HCT116 (cell line): ENCODE data around the gene VAV2. TPM values are rescaled to one million over a fixed set of nuclear protein-coding genes. Genes with fewer than 3 reads are reported as not detected.

Experiments used
- ATAC-seq: fragments of 200-7000 bp; cut with Tn5 transposase; 2 replicates; pipeline ENCODE4 v1.9.1; 2020; ENCODE audit warnings: mild to moderate bottlenecking, moderate library complexity
- BruUV-seq: library from RNA; stranded (reverse); fragments of 400-500 nt; replicated peaks from 2 replicates; lab custom pipeline; 2021; lab: Mats Ljungman, UMichigan
- CTCF ChIA-PET: fragments of 300-600 bp; sonication (Branson Sonifier 250); formaldehyde crosslinking; loops from one replicate; lab custom pipeline; 2021; ENCODE audit warnings: antibody characterized with exemption; lab: Charles Lee
- POLR2A ChIA-PET: fragments of 300-600, 350-600 bp; sonication (Branson Sonifier 250); formaldehyde crosslinking; loops from one replicate; lab custom pipeline; 2021; ENCODE audit warnings: antibody characterized with exemption; lab: Charles Lee
- RAD21 ChIA-PET, 2 experiments: fragments of 300-600 bp; sonication (Branson Sonifier 250); formaldehyde crosslinking; loops; one replicate each; lab custom pipeline; 2023; ENCODE audit warnings: low total read pairs in 2 of 2; ENCODE audit not compliant: uncharacterized antibody in 2 of 2, unreplicated experiment in 2 of 2, low non-redundant PET in 1 of 2; lab: Charles Lee
- DNase-seq: peaks from one replicate; pipeline ENCODE4 v3.0.0-alpha.2; 2010; ENCODE audit warnings: low read depth, low spot score
- H2AFZ ChIP-seq: fragments of 200-600 bp; shearing (Covaris generic), sonication (generic); 2 replicates; pipeline ENCODE4 v1.6.1; 2017; ENCODE audit warnings: low read depth, mixed run types, mixed read lengths, antibody characterized with exemption, low read length; ENCODE audit not compliant: poor library complexity, severe bottlenecking
- H3K27ac ChIP-seq: 2 replicates; pipeline ENCODE4 v1.5.1; 2012; ENCODE audit warnings: low read depth, low read length
- H3K27me3 ChIP-seq: fragments of 200-600 bp; sonication (generic); 2 replicates; pipeline ENCODE4 v1.6.1; 2016; ENCODE audit warnings: mixed run types, low read length, mixed read lengths; ENCODE audit not compliant: insufficient read depth
- H3K36me3 ChIP-seq, 2 experiments: fragments of 200-500 bp in 1 of 2; fragments of 200-600 bp in 1 of 2; sonication (Bioruptor generic) in 1 of 2; sonication (generic) in 1 of 2; 2 replicates each; pipeline versions ENCODE4 v1.5.1 to v1.6.1; 2014 to 2016; ENCODE audit warnings: low read length in 2 of 2, inconsistent platforms in 1 of 2, mixed read lengths in 1 of 2, mixed run types in 1 of 2; ENCODE audit not compliant: insufficient read depth in 2 of 2, control insufficient read depth in 1 of 2
- H3K4me1 ChIP-seq, 2 experiments: fragments of 200-600 bp in 1 of 2; sonication (generic) in 1 of 2; 2 replicates each; pipeline versions ENCODE4 v1.5.1 to v1.6.1; 2012 to 2017; ENCODE audit warnings: low read length in 2 of 2, inconsistent platforms in 1 of 2, mild to moderate bottlenecking in 1 of 2, mixed read lengths in 1 of 2, mixed run types in 1 of 2, moderate library complexity in 1 of 2; ENCODE audit not compliant: insufficient read depth in 2 of 2, control insufficient read depth in 1 of 2
- H3K4me2 ChIP-seq: fragments of 200-600 bp; sonication (generic); 2 replicates; pipeline ENCODE4 v1.6.1; 2017; ENCODE audit warnings: mixed run types, low read length, mixed read lengths
- H3K4me3 ChIP-seq, 2 experiments: fragments of 200-600 bp in 1 of 2; sonication (generic) in 1 of 2; replicated peaks in 1 of 2; 2 replicates each; pipeline ENCODE4 v1.5.1; 2011 to 2016; ENCODE audit warnings: low read length in 2 of 2, control low read depth in 1 of 2, low read depth in 1 of 2, mild to moderate bottlenecking in 1 of 2, mixed read lengths in 1 of 2, mixed run types in 1 of 2
- H3K79me2 ChIP-seq: fragments of 200-600 bp; sonication (generic); 2 replicates; pipeline ENCODE4 v1.6.1; 2017; ENCODE audit warnings: mild to moderate bottlenecking, mixed run types, low read length, moderate library complexity, mixed read lengths; ENCODE audit not compliant: insufficient read depth
- H3K9ac ChIP-seq: fragments of 200-600 bp; sonication (generic); 2 replicates; pipeline ENCODE4 v1.6.1; 2016; ENCODE audit warnings: low read length, mixed read lengths
- H3K9me2 ChIP-seq: fragments of 200-600 bp; sonication (generic), shearing (Covaris generic); 2 replicates; pipeline ENCODE4 v1.6.1; 2017; ENCODE audit warnings: mixed run types, mild to moderate bottlenecking, moderate library complexity; ENCODE audit not compliant: insufficient read depth
- H3K9me3 ChIP-seq, 2 experiments: fragments of 200-500 bp in 1 of 2; fragments of 200-600 bp in 1 of 2; sonication (Bioruptor generic) in 1 of 2; sonication (generic) in 1 of 2; 2 replicates each; pipeline ENCODE4 v1.6.1; 2014 to 2017; ENCODE audit warnings: low read length in 2 of 2, mixed read lengths in 2 of 2, inconsistent platforms in 1 of 2, low read depth in 1 of 2, mild to moderate bottlenecking in 1 of 2, mixed run types in 1 of 2, moderate library complexity in 1 of 2; ENCODE audit not compliant: control insufficient read depth in 1 of 2, insufficient read depth in 1 of 2
- H4K20me1 ChIP-seq: fragments of 200-600 bp; sonication (generic), shearing (Covaris generic); 2 replicates; pipeline ENCODE4 v1.6.1; 2017; ENCODE audit warnings: mixed run types, mild to moderate bottlenecking, moderate library complexity; ENCODE audit not compliant: insufficient read depth
- CBX3 ChIP-seq: IDR thresholded peaks from 2 replicates; pipeline ENCODE4 v1.6.1; 2012; ENCODE audit warnings: low read depth
- CEBPB ChIP-seq: IDR thresholded peaks from 2 replicates; pipeline ENCODE4 v1.6.1; 2012; ENCODE audit warnings: low read depth
- CTCF ChIP-seq, 3 experiments: fragments of 200-600 bp in 1 of 3; sonication (generic) in 1 of 3; IDR thresholded peaks in 2 of 3; conservative IDR thresholded peaks in 1 of 3; 2 replicates each; pipeline ENCODE4 v1.5.1; 2012 to 2017; ENCODE audit warnings: low read depth in 2 of 3, low read length in 2 of 3, antibody characterized with exemption in 1 of 3, borderline replicate concordance in 1 of 3, control low read depth in 1 of 3, mild to moderate bottlenecking in 1 of 3, mixed read lengths in 1 of 3, mixed run types in 1 of 3, moderate library complexity in 1 of 3; ENCODE audit not compliant: insufficient read depth in 1 of 3
- EGR1 ChIP-seq: IDR thresholded peaks from 2 replicates; pipeline ENCODE4 v1.6.1; 2012; ENCODE audit warnings: low read depth
- EZH2 ChIP-seq: fragments of 200-600 bp; sonication (generic); IDR thresholded peaks from 2 replicates; pipeline ENCODE4 v1.6.1; 2017; ENCODE audit warnings: antibody characterized with exemption, mixed run types
- POLR2AphosphoS5 ChIP-seq: IDR thresholded peaks from 2 replicates; pipeline ENCODE4 v1.6.1; 2011; ENCODE audit warnings: mild to moderate bottlenecking, low read depth, low read length, moderate library complexity
- RAD21 ChIP-seq: IDR thresholded peaks from 2 replicates; pipeline ENCODE4 v1.6.1; 2012; ENCODE audit warnings: low read depth, mild to moderate bottlenecking
- REST ChIP-seq: IDR thresholded peaks from 2 replicates; pipeline ENCODE4 v1.6.1; 2012; ENCODE audit warnings: low read depth
- SIN3A ChIP-seq: IDR thresholded peaks from 2 replicates; pipeline ENCODE4 v1.6.1; 2012; ENCODE audit warnings: low read depth
- TCF7L2 ChIP-seq: IDR thresholded peaks from 2 replicates; pipeline ENCODE4 v1.7.0; 2011; ENCODE audit warnings: borderline replicate concordance, inconsistent platforms; ENCODE audit not compliant: insufficient read depth, insufficient read length; ENCODE audit errors: extremely low read depth
- YY1 ChIP-seq: IDR thresholded peaks from 2 replicates; pipeline ENCODE4 v1.6.1; 2011; ENCODE audit warnings: low read length, low read depth, moderate library complexity, mild to moderate bottlenecking; ENCODE audit not compliant: insufficient replicate concordance; ENCODE audit errors: extremely low read depth
- ZFX ChIP-seq: fragments of 450-650 bp; IDR thresholded peaks from 2 replicates; pipeline ENCODE4 v1.6.1; 2017
- intact Hi-C: fragments of 100-400 bp; cut with micrococcal nuclease; formaldehyde crosslinking; loops from 2 replicates; pipeline ENCODE4 v1.10.0; 2022
- total RNA-seq: library from RNA; stranded (reverse); gene quantifications from one replicate; pipeline ENCODE4 v1.2.1, GENCODE V29; 2021; ENCODE audit not compliant: unreplicated experiment

VAV2 gene
- total RNA-seq, 1 experiment from 2014 or later, result 33.2 TPM

GRCh38 chr9:133891741-133892140 lies 100.4 kb downstream of the VAV2 start:
- ChIA-PET RAD21 (no interaction called here), CTCF (no interaction called here), POLR2A (no interaction called here)
- no peak for DNase-seq
- no peak for ATAC-seq
- no peak overlapping the region for H3K4me3 ChIP-seq
- H3K27me3 ChIP-seq, result no peaks in the 10 kb centered on the region
- H4K20me1 ChIP-seq, result no peaks in the 10 kb centered on the region
- TF ChIP-seq SIN3A, result no peak
- H3K9me2 ChIP-seq, result no peaks in the 10 kb centered on the region
- H3K79me2 ChIP-seq, result peaks cover 12% of the 10 kb centered on the region; the same call in 1 of the 2 replicates
- BruUV-seq, result no TSS peak
- H3K36me3 ChIP-seq, result no peaks in the 10 kb centered on the region
- intact Hi-C loops, result no loop called here
- no peak overlapping the region for H3K4me2 ChIP-seq
- peaks cover 8 to 26% of the 10 kb centered on the region in 2 experiments; a peak in 3 of 4 replicates for H3K4me1 ChIP-seq
- H3K9ac ChIP-seq, result no peak overlapping the region
- H2AFZ ChIP-seq, result no peak overlapping the region
- H3K9me3 ChIP-seq, result no peaks in the 10 kb centered on the region
- H3K27ac ChIP-seq, result no peak overlapping the region

- peaks cover 8 to 26% of the 10 kb centered on the region in 2 experiments; a peak in 3 of 4 replicates for H3K4me1 ChIP-seq
- H3K27me3 ChIP-seq, result no peaks in the 10 kb centered on the region
- intact Hi-C loops, result no loop called here
- no peak overlapping the region for H3K9ac ChIP-seq
- DNase-seq (no peak), ATAC-seq (no peak)
- peaks cover 12% of the 10 kb centered on the region; the same call in 1 of the 2 replicates for H3K79me2 ChIP-seq
- no peak overlapping the region for H3K4me2 ChIP-seq
- H4K20me1 ChIP-seq, result no peaks in the 10 kb centered on the region
- ChIA-PET RAD21 (no interaction called here), CTCF (no interaction called here), POLR2A (interaction anchor here (0.6 kb wide), 1 partner anchor 849 kb away, joined by 3 read pairs; no protein-coding TSS in a partner anchor)
- no peak overlapping the region for H2AFZ ChIP-seq
- no peaks in the 10 kb centered on the region for H3K36me3 ChIP-seq
- no peaks in the 10 kb centered on the region for H3K9me2 ChIP-seq
- no peak overlapping the region for H3K27ac ChIP-seq
- BruUV-seq, result no TSS peak
- no peak overlapping the region for H3K4me3 ChIP-seq
- no peaks in the 10 kb centered on the region for H3K9me3 ChIP-seq
- no peak for TF ChIP-seq POLR2AphosphoS5
- TF ChIP-seq EGR1, result no peak
- TF ChIP-seq CEBPB, result no peak
- no peak for TF ChIP-seq SIN3A
- no peak for TF ChIP-seq RAD21
- TF ChIP-seq REST, result no peak
- no peak for TF ChIP-seq TCF7L2
- no peak for TF ChIP-seq CBX3
- TF ChIP-seq EZH2, result no peak
- no peak for TF ChIP-seq YY1
- TF ChIP-seq CTCF (IDR thresholded peaks at IDR 0.05 in 2 of 3, conservative IDR thresholded peaks at IDR 0.05 in 1 of 3; ENCODE audit: borderline replicate concordance in 1 of 3, insufficient read depth in 1 of 3, low read depth in 2 of 3, low read length in 2 of 3), result no peak
- TF ChIP-seq ZFX, result no peak
These were observed 101.5 kb downstream of the VAV2 start for GRCh38 chr9:133890583-133890982.
